ENCODE data around the gene LAYN.
A peak's percentile ranks its signal among the peaks of the same experiment; 100 is the strongest.

Gene LAYN, protein sequence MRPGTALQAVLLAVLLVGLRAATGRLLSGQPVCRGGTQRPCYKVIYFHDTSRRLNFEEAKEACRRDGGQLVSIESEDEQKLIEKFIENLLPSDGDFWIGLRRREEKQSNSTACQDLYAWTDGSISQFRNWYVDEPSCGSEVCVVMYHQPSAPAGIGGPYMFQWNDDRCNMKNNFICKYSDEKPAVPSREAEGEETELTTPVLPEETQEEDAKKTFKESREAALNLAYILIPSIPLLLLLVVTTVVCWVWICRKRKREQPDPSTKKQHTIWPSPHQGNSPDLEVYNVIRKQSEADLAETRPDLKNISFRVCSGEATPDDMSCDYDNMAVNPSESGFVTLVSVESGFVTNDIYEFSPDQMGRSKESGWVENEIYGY

DNA sequence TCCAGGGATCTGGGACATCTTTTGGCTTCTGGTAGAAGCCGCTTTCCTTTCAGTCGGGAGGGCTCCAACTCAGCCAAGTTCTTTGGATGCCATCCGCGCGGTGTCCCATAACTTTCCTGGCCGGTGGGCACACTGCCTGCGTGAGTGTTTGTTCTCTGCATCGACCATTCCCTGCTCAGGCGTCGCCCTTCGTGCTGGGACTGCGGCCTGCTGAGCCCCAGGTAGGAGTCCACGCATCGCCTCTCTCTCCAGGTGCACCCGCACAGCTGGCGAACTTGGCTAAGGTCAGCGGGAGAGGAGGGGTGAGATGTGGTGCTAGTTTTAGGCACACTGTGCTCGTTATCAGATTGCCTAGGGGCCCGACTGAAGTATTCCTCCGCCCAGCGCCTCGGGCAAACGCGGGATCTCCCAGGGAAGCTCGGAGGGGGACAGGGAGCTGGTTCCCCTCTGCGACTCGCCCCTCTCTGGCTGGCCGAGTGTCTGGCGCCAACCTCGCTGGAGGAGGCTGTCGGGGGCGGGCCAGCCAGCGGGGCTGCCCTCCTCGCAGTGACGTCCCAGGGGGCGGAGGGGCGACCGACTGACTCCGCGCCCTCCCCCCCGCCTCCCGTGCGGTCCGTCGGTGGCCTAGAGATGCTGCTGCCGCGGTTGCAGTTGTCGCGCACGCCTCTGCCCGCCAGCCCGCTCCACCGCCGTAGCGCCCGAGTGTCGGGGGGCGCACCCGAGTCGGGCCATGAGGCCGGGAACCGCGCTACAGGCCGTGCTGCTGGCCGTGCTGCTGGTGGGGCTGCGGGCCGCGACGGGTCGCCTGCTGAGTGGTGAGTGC is at the start of gene LAYN:
Gene LAYN, plus strand, starts transcription at position 607 of the 823 bp plus-strand sequence. Its CDS starts 124 bp downstream, at position 731.
- peak; percentile 50 to 53 for DNase-seq

- DNase-seq = no peak
These were observed 46.5 kb upstream of the LAYN start for GRCh38 chr11:111494040-111494439.

GRCh38 chr11:111499483-111499882 is 41.0 kb upstream of the LAYN start:
- no peak for DNase-seq

- no peak for DNase-seq
These were observed 40.0 kb upstream of the LAYN start for GRCh38 chr11:111500481-111500880.

- DNase-seq = no peak
These were observed 37.9 kb upstream of the LAYN start for GRCh38 chr11:111502611-111503010.

GRCh38 chr11:111510311-111510710 is 30.2 kb upstream of the LAYN start:
- DNase-seq = no peak

DNA sequence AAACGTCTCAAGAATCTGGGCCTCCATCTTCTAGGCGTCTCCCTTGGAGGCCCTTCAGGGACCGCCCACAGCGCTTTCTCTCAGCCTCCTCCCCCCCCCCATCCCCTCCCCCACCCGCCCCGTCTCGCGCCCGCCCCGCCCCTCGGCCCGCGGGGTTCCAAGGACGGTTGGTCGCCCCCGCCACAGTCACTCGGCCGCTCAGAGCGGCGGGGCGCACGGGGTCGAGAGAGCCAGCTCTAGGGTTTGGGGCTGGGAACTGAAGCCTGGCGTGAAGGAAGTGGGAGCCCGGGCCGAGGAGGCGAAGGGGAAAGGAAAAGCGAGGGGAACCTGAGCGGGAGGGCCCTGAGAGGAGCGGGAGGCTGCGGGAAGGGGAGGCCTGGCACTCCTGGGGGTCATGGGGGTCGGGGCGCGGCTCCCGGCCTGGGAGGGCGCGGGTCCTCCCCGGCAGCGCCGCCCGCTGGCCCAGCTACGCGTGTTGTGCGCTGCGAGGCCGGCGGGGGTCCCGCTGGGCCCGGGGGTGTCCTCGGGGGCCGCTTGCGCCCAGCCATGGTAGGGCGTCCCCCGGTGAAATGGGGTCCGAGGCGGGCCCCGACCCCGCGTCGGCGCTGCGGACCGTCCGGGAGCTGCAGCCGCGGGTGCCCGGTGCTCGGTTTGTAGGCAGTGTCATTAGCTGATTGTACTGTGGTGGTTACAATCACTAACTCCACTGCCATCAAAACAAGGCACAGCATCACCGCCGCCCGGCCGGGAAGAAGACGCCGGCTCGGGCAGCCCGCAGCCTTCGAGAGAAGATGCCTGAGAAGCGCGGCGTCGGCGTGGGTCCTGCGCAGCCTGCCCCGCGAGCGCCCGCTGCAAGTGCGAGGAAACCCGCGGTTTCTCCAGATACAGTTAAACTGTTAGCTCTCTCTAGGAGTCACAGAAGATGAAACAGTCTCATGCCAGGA is 28.0 kb upstream of the LAYN start, which contains the start of gene BTG4:
Gene BTG4, minus strand, starts transcription at position 91 of the 944 bp plus-strand sequence. CDS start 13,610 bp downstream, outside the sequence.
- DNase-seq = peak in 1 of 2 experiments; percentile 43

GRCh38 chr11:111513240-111513605 is 27.3 kb upstream of the LAYN start:
- no peak for DNase-seq

- peak; percentile 36 to 54 for DNase-seq
These were observed 26.1 kb upstream of the LAYN start, which contains the start of gene HOATZ for GRCh38 chr11:111514216-111515031. Gene HOATZ, plus strand, starts transcription at chr11:111514778. Its CDS starts 7 bp downstream, at chr11:111514785.

GRCh38 chr11:111515591-111515990 is 24.9 kb upstream of the LAYN start:
- no peak for DNase-seq

GRCh38 chr11:111518668-111519067 is 21.9 kb upstream of the LAYN start:
- DNase-seq = no peak

GRCh38 chr11:111520560-111520959 is 20.0 kb upstream of the LAYN start:
- no peak for DNase-seq

DNA sequence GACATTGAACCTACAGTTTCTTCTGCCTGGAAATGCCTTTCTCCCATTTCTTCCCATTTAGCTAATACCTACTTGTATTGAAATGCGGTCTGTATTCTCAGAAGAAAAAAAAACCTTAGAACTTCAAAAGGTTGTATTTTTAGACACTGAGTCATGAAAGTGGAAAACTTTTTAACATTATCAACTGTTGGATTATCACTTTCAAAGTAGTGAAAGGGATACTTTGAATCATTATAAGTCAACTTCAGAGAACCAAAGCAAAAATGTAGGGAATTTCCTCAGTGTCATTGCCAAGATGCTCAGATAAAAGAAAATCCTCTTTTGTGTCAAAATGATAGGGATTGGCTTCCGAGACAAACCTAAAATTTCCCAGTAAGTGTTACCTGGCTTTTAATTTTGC is 19.4 kb upstream of the LAYN start:
- no peak for DNase-seq

GRCh38 chr11:111522426-111522825 is 18.1 kb upstream of the LAYN start:
- DNase-seq = no peak

GRCh38 chr11:111523343-111523742 is 17.2 kb upstream of the LAYN start:
- no peak for DNase-seq

DNA sequence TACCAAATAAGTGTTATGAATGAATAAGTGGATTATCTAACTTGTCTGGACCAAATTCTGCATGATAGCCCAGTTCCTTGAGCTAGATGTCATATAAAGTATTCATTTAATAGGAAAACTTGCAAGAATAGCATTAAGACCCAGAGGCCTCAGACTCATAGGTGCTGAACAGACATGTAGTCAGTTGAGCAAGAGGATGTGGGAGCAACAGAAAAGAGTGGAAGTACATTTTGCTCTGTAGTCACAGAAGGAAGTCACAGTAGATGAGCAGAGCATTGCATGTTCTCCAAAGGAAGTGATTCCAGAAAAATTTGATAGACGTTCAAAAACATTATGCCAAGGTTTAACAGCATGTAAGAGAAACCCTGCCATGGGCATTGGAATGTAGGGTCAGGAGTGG is 16.5 kb upstream of the LAYN start:
- no peak for DNase-seq

DNA sequence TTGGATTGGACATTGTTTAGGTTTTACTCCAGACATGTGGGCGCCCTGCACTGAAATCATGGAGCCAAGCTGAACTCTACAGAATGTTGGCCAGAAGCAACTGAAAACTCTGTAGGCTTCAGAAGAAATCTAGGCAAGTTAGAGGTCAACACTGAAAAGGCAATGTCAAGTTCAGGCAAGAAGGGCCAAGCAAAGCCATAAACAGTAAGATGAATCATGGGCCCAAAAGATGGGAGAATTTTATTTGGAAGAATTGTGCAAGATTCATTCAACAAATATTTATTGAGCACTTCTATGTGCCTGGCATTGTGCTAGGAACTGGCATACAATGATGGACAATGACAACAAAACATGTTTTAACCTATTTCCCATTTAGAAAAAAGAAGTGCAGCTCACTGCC is 15.1 kb upstream of the LAYN start:
- no peak for DNase-seq

GRCh38 chr11:111526501-111526900 is 14.0 kb upstream of the LAYN start:
- no peak for DNase-seq

DNA sequence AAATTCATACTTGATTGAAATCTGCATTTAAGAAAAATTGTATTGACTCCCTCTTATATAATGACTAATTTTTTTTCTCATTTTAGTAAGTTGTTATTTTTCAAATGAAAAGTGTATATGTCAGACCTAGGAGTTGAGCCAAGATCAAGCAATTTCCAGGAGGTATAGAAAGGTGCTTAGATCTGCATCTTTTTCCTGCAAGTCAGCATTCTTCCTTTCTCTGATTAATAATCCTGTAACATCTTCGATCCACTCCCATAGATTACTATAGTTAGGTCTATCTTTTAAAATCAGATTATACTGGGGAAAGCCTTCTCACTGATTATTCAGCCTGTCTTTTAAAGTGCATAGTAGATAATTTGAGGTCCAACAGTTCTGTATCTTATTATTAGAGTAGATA is 13.2 kb upstream of the LAYN start:
- no peak for DNase-seq

GRCh38 chr11:111528557-111528956 is 12.0 kb upstream of the LAYN start:
- no peak for DNase-seq

- no peak for DNase-seq
These were observed 10.4 kb upstream of the LAYN start for GRCh38 chr11:111530091-111530490.

- no peak for DNase-seq
These were observed 9.4 kb upstream of the LAYN start for GRCh38 chr11:111531136-111531535.

Data from NCI-H524 (cell line).